Nephron progenitor cell (in vitro differentiated cells): Measurements from ENCODE around the gene MUC5AC.
A peak's percentile ranks its signal among the peaks of the same experiment; 100 is the strongest.

ENCODE experiments used
- DNase-seq: peaks from one replicate; pipeline ENCODE4 v3.0.0; 2021
- H3K27ac Mint-ChIP-seq: 2 replicates; pipeline ENCODE4 v1.8.0; 2021; ENCODE audit warnings: mild to moderate bottlenecking, moderate library complexity, mixed read lengths
- H3K27me3 Mint-ChIP-seq: 2 replicates; pipeline ENCODE4 v1.8.0; 2021; ENCODE audit warnings: mild to moderate bottlenecking, low read depth, mixed read lengths; ENCODE audit not compliant: poor library complexity
- H3K36me3 Mint-ChIP-seq: 2 replicates; pipeline ENCODE4 v1.8.0; 2021; ENCODE audit warnings: low read depth, mixed read lengths
- H3K4me1 Mint-ChIP-seq: 2 replicates; pipeline ENCODE4 v1.8.0; 2021; ENCODE audit warnings: mixed read lengths
- H3K4me3 Mint-ChIP-seq: 2 replicates; pipeline ENCODE4 v1.8.0; 2021; ENCODE audit warnings: mild to moderate bottlenecking, moderate library complexity, mixed read lengths
- H3K9me3 Mint-ChIP-seq: 2 replicates; pipeline ENCODE4 v1.8.0; 2021; ENCODE audit warnings: mild to moderate bottlenecking, moderate library complexity, mixed read lengths
- CTCF ChIP-seq: fragments of 200-600 bp; sonication (generic); IDR thresholded peaks from 2 replicates; pipeline ENCODE4 v1.5.0; 2021; ENCODE audit warnings: antibody characterized with exemption

MUC5AC gene

GRCh38 chr11:1130276-1131032 lies 27.3 kb upstream of the MUC5AC start:
- Mint-ChIP-seq H3K27me3 (peaks cover 12% of the 10 kb centered on the region), H3K4me1 (peaks cover 15% of the 10 kb centered on the region), H3K9me3 (peaks cover 32% of the 10 kb centered on the region), H3K36me3 (no peaks in the 10 kb centered on the region), H3K4me3 (no peak overlapping the region), H3K27ac (no peak overlapping the region)
- DNase-seq, result no peak
- no peak for TF ChIP-seq CTCF

- Mint-ChIP-seq H3K4me3 (no peak overlapping the region), H3K4me1 (peaks cover 15% of the 10 kb centered on the region), H3K9me3 (peaks cover 35% of the 10 kb centered on the region), H3K36me3 (no peaks in the 10 kb centered on the region), H3K27me3 (peaks cover 12% of the 10 kb centered on the region), H3K27ac (no peak overlapping the region)
- TF ChIP-seq CTCF, result no peak
- DNase-seq, result no peak
Observed at GRCh38 chr11:1131033-1131911, 26.5 kb upstream of the MUC5AC start.

GRCh38 chr11:1134848-1135445 lies 22.8 kb upstream of the MUC5AC start:
- TF ChIP-seq CTCF, result no peak
- H3K27ac Mint-ChIP-seq, result no peak overlapping the region
- H3K9me3 Mint-ChIP-seq, result peaks cover 40% of the 10 kb centered on the region
- no peaks in the 10 kb centered on the region for H3K36me3 Mint-ChIP-seq
- peaks cover 28% of the 10 kb centered on the region for H3K4me1 Mint-ChIP-seq
- no peak overlapping the region for H3K4me3 Mint-ChIP-seq
- peaks cover 12% of the 10 kb centered on the region for H3K27me3 Mint-ChIP-seq
- DNase-seq, result no peak

GRCh38 chr11:1138097-1138496 lies 19.7 kb upstream of the MUC5AC start:
- Mint-ChIP-seq H3K9me3 (peaks cover 58% of the 10 kb centered on the region), H3K4me1 (peaks cover 28% of the 10 kb centered on the region), H3K36me3 (peaks cover 16% of the 10 kb centered on the region), H3K27ac (no peak overlapping the region), H3K27me3 (peaks cover 22% of the 10 kb centered on the region), H3K4me3 (no peak overlapping the region)
- no peak for TF ChIP-seq CTCF
- no peak for DNase-seq

- peak; percentile 22 for DNase-seq
- H3K27me3 Mint-ChIP-seq, result peaks cover 14% of the 10 kb centered on the region
- peaks cover 25% of the 10 kb centered on the region for H3K36me3 Mint-ChIP-seq
- H3K9me3 Mint-ChIP-seq, result peaks cover 59% of the 10 kb centered on the region
- H3K4me1 Mint-ChIP-seq, result peaks cover 28% of the 10 kb centered on the region
- peak overlapping the region; percentile 70 for H3K27ac Mint-ChIP-seq
- TF ChIP-seq CTCF, result no peak
- H3K4me3 Mint-ChIP-seq, result peak overlapping the region; percentile 60
Observed at GRCh38 chr11:1139441-1140083, 18.2 kb upstream of the MUC5AC start.
